Cardiac muscle cell (in vitro differentiated cells and primary cell): ENCODE data around the gene TPRN. TPM values are rescaled to one million over a fixed set of nuclear protein-coding genes. Genes with fewer than 3 reads are reported as not detected.

Experiments
- DNase-seq, 2 donors: peaks; one replicate each; pipeline versions ENCODE4 v3.0.0 to v3.0.0-alpha.2; 2010 to 2017; ENCODE audit warnings: low read depth in 1 of 2, low spot score in 1 of 2
- H3K27ac ChIP-seq: fragments of 200-600 bp; sonication (generic); 2 replicates; pipeline ENCODE4 v1.5.1; 2016
- H3K27me3 ChIP-seq: fragments of 200-600 bp; sonication (generic); 2 replicates; pipeline ENCODE4 v1.6.0; 2016; ENCODE audit warnings: control low read depth
- H3K36me3 ChIP-seq: fragments of 200-600 bp; sonication (generic); 2 replicates; pipeline ENCODE4 v1.5.1; 2016; ENCODE audit warnings: control low read depth
- H3K4me1 ChIP-seq: fragments of 200-600 bp; sonication (generic); 2 replicates; pipeline ENCODE4 v1.8.1; 2017; ENCODE audit warnings: low read depth, mild to moderate bottlenecking, mixed run types
- H3K4me3 ChIP-seq: fragments of 200-600 bp; sonication (generic); 2 replicates; pipeline ENCODE4 v1.5.1; 2016; ENCODE audit warnings: mild to moderate bottlenecking
- H3K9me3 ChIP-seq: fragments of 200-600 bp; sonication (generic); 2 replicates; pipeline ENCODE4 v1.5.1; 2017; ENCODE audit warnings: low read depth, mild to moderate bottlenecking, control low read depth
- CTCF ChIP-seq: IDR thresholded peaks from 2 replicates; pipeline ENCODE4 v1.5.1; 2012; ENCODE audit warnings: low read depth, mild to moderate bottlenecking, low read length
- polyA plus RNA-seq: library from polyadenylated mRNA; unstranded; fragments of >200 nt; fragmentation: Nextera tagmentation; extraction: Ambion mirVana; gene quantifications from 2 replicates; pipeline ENCODE4 v1.2.1, GENCODE V29; 2016
- total RNA-seq: library from RNA; depleted of rRNA; stranded (reverse); fragments of >200 nt; gene quantifications from 2 replicates; pipeline ENCODE4 v1.2.3, GENCODE V29; 2016

TPRN gene
- total and polyA plus RNA-seq, 2 experiments from 2014 or later: 31.2 to 34.7 TPM

- no peaks in the 10 kb centered on the region for H3K9me3 ChIP-seq
- H3K27me3 ChIP-seq: no peaks in the 10 kb centered on the region
- H3K27ac ChIP-seq: peak overlapping the region; percentile 96
- TF ChIP-seq CTCF: no peak
- H3K36me3 ChIP-seq: peaks cover 12% of the 10 kb centered on the region
- peak overlapping the region; percentile 82 for H3K4me3 ChIP-seq
- H3K4me1 ChIP-seq: peaks cover 18% of the 10 kb centered on the region
- DNase-seq: no peak
These were observed 12.5 kb downstream of the TPRN start for GRCh38 chr9:137188086-137188489.

GRCh38 chr9:137187386-137187785, 13.2 kb downstream of the TPRN start:
- DNase-seq: no peak
- peaks cover 19% of the 10 kb centered on the region for H3K36me3 ChIP-seq
- peaks cover 18% of the 10 kb centered on the region for H3K4me1 ChIP-seq
- H3K9me3 ChIP-seq: no peaks in the 10 kb centered on the region
- no peaks in the 10 kb centered on the region for H3K27me3 ChIP-seq
- H3K4me3 ChIP-seq: peak overlapping the region; percentile 82
- TF ChIP-seq CTCF: no peak
- H3K27ac ChIP-seq: no peak overlapping the region

GRCh38 chr9:137186385-137186784, 14.2 kb downstream of the TPRN start:
- H3K9me3 ChIP-seq: no peaks in the 10 kb centered on the region
- TF ChIP-seq CTCF: no peak
- H3K4me1 ChIP-seq: peaks cover 18% of the 10 kb centered on the region
- DNase-seq: no peak
- H3K27me3 ChIP-seq: no peaks in the 10 kb centered on the region
- peaks cover 16% of the 10 kb centered on the region for H3K36me3 ChIP-seq
- no peak overlapping the region for H3K27ac ChIP-seq
- no peak overlapping the region for H3K4me3 ChIP-seq

GRCh38 chr9:137185921-137186320, 14.6 kb downstream of the TPRN start:
- no peak for DNase-seq
- no peaks in the 10 kb centered on the region for H3K9me3 ChIP-seq
- peaks cover 16% of the 10 kb centered on the region for H3K36me3 ChIP-seq
- TF ChIP-seq CTCF: no peak
- no peak overlapping the region for H3K27ac ChIP-seq
- H3K4me1 ChIP-seq: peaks cover 18% of the 10 kb centered on the region
- H3K27me3 ChIP-seq: no peaks in the 10 kb centered on the region
- no peak overlapping the region for H3K4me3 ChIP-seq

GRCh38 chr9:137184881-137185660, 15.5 kb downstream of the TPRN start:
- Histone ChIP-seq H3K27ac (no peak overlapping the region), H3K36me3 (peaks cover 16% of the 10 kb centered on the region), H3K4me1 (peaks cover 17% of the 10 kb centered on the region), H3K9me3 (no peaks in the 10 kb centered on the region), H3K4me3 (no peak overlapping the region), H3K27me3 (no peaks in the 10 kb centered on the region)
- TF ChIP-seq CTCF: no peak
- no peak for DNase-seq
